H1 (cell line): Measurements from ENCODE around the gene DDI1. TPM values are rescaled to one million over a fixed set of nuclear protein-coding genes. Genes with fewer than 3 reads are reported as not detected.

Experiments used
- CTCF ChIA-PET: fragments of 300-600 bp; sonication (Branson Sonifier 250); formaldehyde crosslinking; loops from one replicate; lab custom pipeline; 2021; ENCODE audit not compliant: partially characterized antibody; lab: Charles Lee
- POLR2A ChIA-PET: fragments of 300-600 bp; sonication (Branson Sonifier 250); formaldehyde crosslinking; loops from one replicate; lab custom pipeline; 2021; ENCODE audit warnings: inconsistent platforms; ENCODE audit not compliant: partially characterized antibody; lab: Charles Lee
- DNase-seq, 2 experiments: peaks; one replicate each; pipeline versions ENCODE4 v3.0.0 to v3.0.0-alpha.2; 2010 to 2022; ENCODE audit warnings: low spot score in 2 of 2, low read depth in 1 of 2, mixed read lengths in 1 of 2
- FAIRE-seq: peaks from 2 replicates; lab custom pipeline; 2011; peaks lifted over from hg19 to GRCh38; lab: Jason Lieb, UNC
- H2AFZ ChIP-seq: 2 replicates; pipeline ENCODE4 v1.8.1; 2012; ENCODE audit warnings: low read length, inconsistent platforms
- H2AK5ac ChIP-seq: 2 replicates; pipeline ENCODE4 v1.6.1; 2013; ENCODE audit warnings: low read depth, low read length
- H2BK120ac ChIP-seq: replicated peaks from 2 replicates; pipeline ENCODE3; 2013; ENCODE audit warnings: low read depth, low read length, inconsistent platforms
- H2BK12ac ChIP-seq: 2 replicates; pipeline ENCODE4 v1.6.1; 2013; ENCODE audit warnings: low read depth, low read length
- H2BK15ac ChIP-seq: 2 replicates; pipeline ENCODE4 v1.6.1; 2013; ENCODE audit warnings: low read length
- H2BK20ac ChIP-seq: 2 replicates; pipeline ENCODE4 v1.6.1; 2013; ENCODE audit warnings: low read length
- H2BK5ac ChIP-seq: 2 replicates; pipeline ENCODE4 v1.6.1; 2013; ENCODE audit warnings: low read depth, low read length
- H3K14ac ChIP-seq: 2 replicates; pipeline ENCODE4 v1.6.1; 2013; ENCODE audit warnings: inconsistent platforms; ENCODE audit not compliant: insufficient read length
- H3K18ac ChIP-seq: 2 replicates; pipeline ENCODE4 v1.6.1; 2013; ENCODE audit warnings: low read length; ENCODE audit errors: extremely low read depth
- H3K23ac ChIP-seq: 2 replicates; pipeline ENCODE4 v1.6.1; 2013; ENCODE audit warnings: inconsistent platforms; ENCODE audit not compliant: insufficient read length
- H3K23me2 ChIP-seq: 2 replicates; pipeline ENCODE4 v1.6.1; 2013; ENCODE audit warnings: low read depth, low read length
- H3K27ac ChIP-seq: 2 replicates; pipeline ENCODE4 v1.6.1; 2011; ENCODE audit warnings: low read depth, low read length, inconsistent platforms
- H3K27me3 ChIP-seq, 4 experiments: replicated peaks in 1 of 4; 1 replicate in 1 of 4; 2 replicates in 3 of 4; pipeline versions ENCODE4 v1.6.1 to v1.8.1; 2011 to 2013; ENCODE audit warnings: low read length in 3 of 4, mild to moderate bottlenecking in 3 of 4, inconsistent platforms in 2 of 4, mixed read lengths in 2 of 4, moderate library complexity in 1 of 4; ENCODE audit not compliant: control insufficient read depth in 3 of 4, insufficient read depth in 3 of 4; ENCODE audit errors: extremely low read depth in 1 of 4
- H3K36me3 ChIP-seq, 4 experiments: 2 replicates each; pipeline versions ENCODE4 v1.6.1 to v1.8.1; 2011 to 2013; ENCODE audit warnings: mild to moderate bottlenecking in 4 of 4, low read length in 3 of 4, moderate library complexity in 2 of 4, control low read depth in 1 of 4, inconsistent platforms in 1 of 4; ENCODE audit not compliant: insufficient read depth in 4 of 4, control insufficient read depth in 2 of 4
- H3K4ac ChIP-seq: replicated peaks from 2 replicates; pipeline ENCODE3; 2013; ENCODE audit warnings: low read length, low read depth, mixed read lengths, inconsistent platforms; ENCODE audit not compliant: insufficient read length
- H3K4me1 ChIP-seq, 4 experiments: replicated peaks in 1 of 4; 1 replicate in 1 of 4; 2 replicates in 3 of 4; pipeline versions ENCODE4 v1.6.1 to v1.8.1; 2011 to 2013; ENCODE audit warnings: low read length in 3 of 4, inconsistent platforms in 2 of 4, mixed read lengths in 1 of 4; ENCODE audit not compliant: insufficient read depth in 4 of 4, control insufficient read depth in 3 of 4
- H3K4me2 ChIP-seq, 2 experiments: 2 replicates each; pipeline versions ENCODE4 v1.6.1 to v1.8.1; 2011 to 2013; ENCODE audit warnings: low read depth in 2 of 2, low read length in 2 of 2, control low read depth in 1 of 2, inconsistent platforms in 1 of 2, mild to moderate bottlenecking in 1 of 2; ENCODE audit not compliant: insufficient read depth in 1 of 2
- H3K4me3 ChIP-seq, 4 experiments: fragments of 200-600, 300-600 bp in 1 of 4; sonication (generic), shearing (Covaris generic), sonication (Bioruptor Twin) in 1 of 4; 2 replicates each; pipeline versions ENCODE4 v1.5.1 to v1.8.1; 2011 to 2016; ENCODE audit warnings: low read length in 4 of 4, low read depth in 3 of 4, control low read depth in 2 of 4, inconsistent platforms in 2 of 4, mild to moderate bottlenecking in 2 of 4, mixed read lengths in 1 of 4, moderate library complexity in 1 of 4; ENCODE audit not compliant: insufficient read depth in 2 of 4; ENCODE audit errors: extremely low read depth in 1 of 4
- H3K56ac ChIP-seq: replicated peaks from 2 replicates; pipeline ENCODE3; 2013; ENCODE audit warnings: low read depth, mild to moderate bottlenecking, mixed read lengths, low read length, inconsistent platforms; ENCODE audit not compliant: insufficient read length
- H3K79me1 ChIP-seq: 2 replicates; pipeline ENCODE4 v1.6.1; 2013; ENCODE audit warnings: low read depth, low read length, control low read depth
- H3K79me2 ChIP-seq, 2 experiments: 2 replicates each; pipeline versions ENCODE4 v1.6.1 to v1.8.1; 2012 to 2013; ENCODE audit warnings: low read length in 2 of 2, mild to moderate bottlenecking in 2 of 2, inconsistent platforms in 1 of 2; ENCODE audit not compliant: insufficient read depth in 2 of 2, control insufficient read depth in 1 of 2
- H3K9ac ChIP-seq, 4 experiments: replicated peaks in 1 of 4; 1 replicate in 1 of 4; 2 replicates in 3 of 4; pipeline versions ENCODE4 v1.6.1 to v1.8.1; 2011 to 2013; ENCODE audit warnings: low read depth in 3 of 4, low read length in 3 of 4, control low read depth in 2 of 4, mild to moderate bottlenecking in 2 of 4, moderate library complexity in 2 of 4, inconsistent platforms in 1 of 4; ENCODE audit errors: extremely low read depth in 1 of 4
- H3K9me3 ChIP-seq, 2 experiments: 2 replicates each; pipeline versions ENCODE4 v1.6.1 to v1.8.1; 2012 to 2013; ENCODE audit warnings: mild to moderate bottlenecking in 2 of 2, moderate library complexity in 2 of 2, control low read depth in 1 of 2, inconsistent platforms in 1 of 2, low read depth in 1 of 2, low read length in 1 of 2, mixed read lengths in 1 of 2; ENCODE audit not compliant: insufficient read depth in 2 of 2
- H4K20me1 ChIP-seq, 2 experiments: replicated peaks in 1 of 2; 2 replicates each; pipeline versions ENCODE3 to v1.8.1; 2011 to 2013; ENCODE audit warnings: inconsistent platforms in 2 of 2, low read length in 2 of 2, mild to moderate bottlenecking in 1 of 2; ENCODE audit not compliant: insufficient read depth in 2 of 2, control insufficient read depth in 1 of 2
- H4K5ac ChIP-seq: 2 replicates; pipeline ENCODE4 v1.6.1; 2013; ENCODE audit warnings: low read length, low read depth, mixed read lengths, inconsistent platforms; ENCODE audit not compliant: insufficient read length
- H4K8ac ChIP-seq: 2 replicates; pipeline ENCODE4 v1.8.0; 2013; ENCODE audit warnings: mild to moderate bottlenecking, moderate library complexity, low read length, inconsistent platforms; ENCODE audit not compliant: insufficient read depth; ENCODE audit errors: extremely low read depth
- H4K91ac ChIP-seq: replicated peaks from 2 replicates; pipeline ENCODE3; 2013; ENCODE audit warnings: low read length, mixed read lengths, inconsistent platforms; ENCODE audit not compliant: insufficient read length
- CBX5 ChIP-seq: fragments of 300-800, 300-1000 bp; sonication (generic); IDR thresholded peaks from 2 replicates; pipeline ENCODE4 v1.7.1; 2016; ENCODE audit warnings: antibody characterized with exemption, low read length, low read depth
- CHD2 ChIP-seq: IDR thresholded peaks from 2 replicates; pipeline ENCODE4 v1.6.1; 2012; ENCODE audit warnings: low read length, improper control_type of control experiment
- HDAC6 ChIP-seq: IDR thresholded peaks from one replicate; pipeline ENCODE4 v1.7.1; 2012; ENCODE audit warnings: low read depth, mild to moderate bottlenecking, inconsistent platforms, low read length, moderate library complexity
- NANOG ChIP-seq: IDR thresholded peaks from 2 replicates; pipeline ENCODE4 v1.6.1; 2011; ENCODE audit warnings: low read length, low read depth, mild to moderate bottlenecking, inconsistent platforms; ENCODE audit not compliant: insufficient read depth, poor library complexity, severe bottlenecking
- POLR2AphosphoS5 ChIP-seq: IDR thresholded peaks from 2 replicates; pipeline ENCODE4 v1.6.1; 2011; ENCODE audit warnings: low read depth, low read length
- TAF1 ChIP-seq: IDR thresholded peaks from 2 replicates; pipeline ENCODE4 v1.6.1; 2011; ENCODE audit warnings: mild to moderate bottlenecking, low read depth, low read length
- TCF12 ChIP-seq: IDR thresholded peaks from 2 replicates; pipeline ENCODE4 v1.6.1; 2011; ENCODE audit warnings: low read depth, mild to moderate bottlenecking, low read length
- YY1 ChIP-seq: IDR thresholded peaks from 2 replicates; pipeline ENCODE4 v1.6.1; 2011; ENCODE audit warnings: low read depth, mild to moderate bottlenecking, low read length
- polyA plus RNA-seq, 7 experiments: library from polyadenylated mRNA; depleted of rRNA in 3 of 7; stranded (reverse) in 5 of 7; unstranded in 2 of 7; fragments of >200 nt in 5 of 7; fragments of 200-250 nt in 2 of 7; gene quantifications; 1 replicate in 5 of 7; 2 replicates in 1 of 7; 4 replicates in 1 of 7; pipeline versions ENCODE4 v1.2.1 to v1.2.3, GENCODE V29; 2011 to 2013; ENCODE audit warnings: missing spikeins in 2 of 7, mixed read lengths in 2 of 7
- total RNA-seq: library from RNA; stranded (reverse); fragmentation: NEBNext Ultra II Directional; extraction: Animal tissue kit (Norgen Biotek cat#: 25700); gene quantifications from 2 replicates; pipeline ENCODE4 v1.2.1, GENCODE V29; 2021

DDI1 gene
- total and polyA plus RNA-seq, 2 of the 8 experiments (the other 6 are each of a cell fraction or from before 2014, with no cell fraction given): not detected

- H4K8ac ChIP-seq: no peak overlapping the region
- H3K23me2 ChIP-seq: no peaks in the 10 kb centered on the region
- H3K23ac ChIP-seq: no peak overlapping the region
- no peak overlapping the region for H2AK5ac ChIP-seq
- H3K14ac ChIP-seq: no peak overlapping the region
- no peaks in the 10 kb centered on the region for H3K79me2 ChIP-seq
- no peak overlapping the region for H3K4me3 ChIP-seq
- no peak overlapping the region for H3K27ac ChIP-seq
- DNase-seq: no peak
- H3K4me1 ChIP-seq: peaks cover 0 to 3% (median 0%) of the 10 kb centered on the region in 4 experiments; a peak in 2 of 7 replicates
- FAIRE-seq: no peak
- no peak overlapping the region for H3K9ac ChIP-seq
- TF ChIP-seq TCF12 (no peak), POLR2AphosphoS5 (no peak), CHD2 (no peak), CBX5 (no peak), TAF1 (no peak), NANOG (no peak), HDAC6 (no peak), YY1 (no peak)
- no peak overlapping the region for H3K18ac ChIP-seq
- no peaks in the 10 kb centered on the region for H4K20me1 ChIP-seq
- H2BK20ac ChIP-seq: no peak overlapping the region
- ChIA-PET POLR2A (no interaction called here), CTCF (no interaction called here)
- H3K4ac ChIP-seq: no peak overlapping the region
- H4K5ac ChIP-seq: no peak overlapping the region
- H3K36me3 ChIP-seq: no peaks in the 10 kb centered on the region
- H3K27me3 ChIP-seq: no peaks in the 10 kb centered on the region
- H3K79me1 ChIP-seq: no peaks in the 10 kb centered on the region
- no peak overlapping the region for H4K91ac ChIP-seq
- H2BK15ac ChIP-seq: no peak overlapping the region
- H2BK12ac ChIP-seq: no peak overlapping the region
- no peak overlapping the region for H2AFZ ChIP-seq
- H2BK120ac ChIP-seq: no peak overlapping the region
- no peaks in the 10 kb centered on the region for H3K9me3 ChIP-seq
- no peak overlapping the region for H3K4me2 ChIP-seq
- H2BK5ac ChIP-seq: no peak overlapping the region
- H3K56ac ChIP-seq: no peak overlapping the region
These were observed 38.7 kb downstream of the DDI1 start for GRCh38 chr11:104075091-104075490.
